GM06990 (cell line): ENCODE results near the gene ACTR2.

Experiments
- DNase-seq: peaks from one replicate; pipeline ENCODE4 v3.0.0-alpha.2; 2011; ENCODE audit not compliant: insufficient read length; ENCODE audit errors: extremely low read depth
- H3K27me3 ChIP-seq: replicated peaks from 2 replicates; pipeline ENCODE4 v1.6.0; 2011; ENCODE audit warnings: low read length; ENCODE audit not compliant: control insufficient read depth, insufficient read depth
- H3K36me3 ChIP-seq: 2 replicates; pipeline ENCODE4 v1.5.1; 2011; ENCODE audit warnings: low read length; ENCODE audit not compliant: control insufficient read depth, insufficient read depth
- H3K4me3 ChIP-seq: replicated peaks from 2 replicates; pipeline ENCODE4 v1.5.1; 2011; ENCODE audit warnings: low read depth, mild to moderate bottlenecking, control low read depth, low read length
- CTCF ChIP-seq: IDR thresholded peaks from 2 replicates; pipeline ENCODE4 v1.5.1; 2011; ENCODE audit warnings: low read length, control low read depth, mild to moderate bottlenecking, inconsistent platforms; ENCODE audit not compliant: insufficient read depth, poor library complexity, severe bottlenecking

ACTR2 gene

DNA sequence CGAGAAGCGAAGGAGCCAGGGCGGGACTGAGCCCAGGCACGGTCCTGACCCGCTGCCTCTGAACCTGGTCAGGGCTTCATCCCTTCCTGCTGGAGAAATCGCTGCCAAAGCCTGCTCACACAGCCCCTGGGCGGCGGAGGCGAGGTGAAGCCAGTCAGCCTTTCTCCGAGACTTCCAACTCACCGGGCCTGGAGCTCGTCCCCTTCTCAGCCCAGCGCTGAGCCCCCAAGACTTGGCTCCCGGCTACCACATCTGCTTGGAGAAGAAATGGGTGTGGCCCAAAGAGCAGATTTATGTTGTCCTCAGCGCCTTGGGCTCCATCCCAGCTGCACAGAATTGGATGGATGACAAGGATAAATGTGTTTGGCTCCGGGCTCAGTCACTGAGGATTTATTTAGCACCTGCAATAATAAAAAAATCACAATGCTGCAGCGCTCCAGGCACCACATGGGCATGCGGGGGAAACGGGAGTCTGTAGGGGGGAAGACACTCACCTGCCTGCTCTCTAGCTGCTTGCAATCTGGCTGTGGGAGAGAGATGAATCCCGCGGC, 64.9 kb downstream of the ACTR2 start:
- TF ChIP-seq CTCF = no peak
- Histone ChIP-seq H3K4me3 (no peak overlapping the region), H3K36me3 (no peaks in the 10 kb centered on the region), H3K27me3 (peaks cover 2% of the 10 kb centered on the region)
- no peak for DNase-seq

GRCh38 chr2:65293376-65293775, 65.7 kb downstream of the ACTR2 start:
- H3K4me3 ChIP-seq = no peak overlapping the region
- peaks cover 2% of the 10 kb centered on the region for H3K27me3 ChIP-seq
- H3K36me3 ChIP-seq = no peaks in the 10 kb centered on the region
- DNase-seq = no peak
- no peak for TF ChIP-seq CTCF

DNA sequence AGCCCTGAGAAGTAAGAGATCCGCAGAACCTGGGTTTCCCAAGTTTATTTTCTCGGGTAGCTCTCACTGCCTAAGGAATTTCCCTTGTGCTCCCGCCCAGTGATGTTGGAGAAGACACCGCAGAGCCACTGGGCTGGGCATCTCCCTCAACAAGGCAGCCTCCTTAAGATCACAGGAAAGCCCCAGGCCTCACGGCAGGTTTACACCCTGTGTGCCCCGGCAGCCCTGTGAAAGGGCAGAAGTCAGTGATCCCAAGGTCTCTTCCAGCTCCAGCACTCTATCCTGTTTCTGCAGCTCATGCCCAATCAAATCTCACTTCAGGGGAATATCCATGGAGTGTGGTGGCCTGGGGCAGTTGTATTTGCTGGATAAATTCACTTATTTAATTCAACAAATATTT, 66.5 kb downstream of the ACTR2 start:
- Histone ChIP-seq H3K4me3 (no peak overlapping the region), H3K27me3 (peaks cover 2% of the 10 kb centered on the region), H3K36me3 (no peaks in the 10 kb centered on the region)
- TF ChIP-seq CTCF = no peak
- DNase-seq = no peak

GRCh38 chr2:65294701-65295100, 67.1 kb downstream of the ACTR2 start:
- no peak for DNase-seq
- Histone ChIP-seq H3K27me3 (peaks cover 2% of the 10 kb centered on the region), H3K36me3 (no peaks in the 10 kb centered on the region), H3K4me3 (no peak overlapping the region)
- no peak for TF ChIP-seq CTCF

- DNase-seq = no peak
- Histone ChIP-seq H3K36me3 (no peaks in the 10 kb centered on the region), H3K4me3 (no peak overlapping the region), H3K27me3 (peaks cover 2% of the 10 kb centered on the region)
- TF ChIP-seq CTCF = no peak
Measured at GRCh38 chr2:65296971-65297370, 69.3 kb downstream of the ACTR2 start.

DNA sequence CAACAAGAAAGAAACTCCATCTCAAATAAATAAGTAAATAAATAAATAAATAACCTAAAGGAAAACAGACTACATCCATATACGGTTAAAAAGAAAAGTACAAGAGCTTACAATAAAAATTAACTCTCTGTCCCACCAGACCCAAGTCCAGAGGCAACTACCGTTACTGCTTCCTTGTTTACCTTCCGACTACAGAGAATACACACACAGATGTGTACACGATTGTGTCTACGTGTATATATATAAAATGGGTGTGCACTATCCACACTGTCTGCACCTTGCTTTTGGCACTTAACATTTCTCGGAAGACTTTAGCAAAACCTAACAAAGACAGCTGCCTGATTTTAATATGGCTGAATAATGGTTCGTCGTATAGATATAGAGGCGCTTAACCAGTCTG, 69.9 kb downstream of the ACTR2 start:
- Histone ChIP-seq H3K27me3 (peaks cover 2% of the 10 kb centered on the region), H3K4me3 (no peak overlapping the region), H3K36me3 (no peaks in the 10 kb centered on the region)
- no peak for DNase-seq
- no peak for TF ChIP-seq CTCF
